HG03095 (cell line): ENCODE data around the gene DAZAP1.
"Not testable (repeated sequence)": the region's sequence is repeated elsewhere in the genome, so short reads cannot be mapped to it uniquely, and the experiment has no call there.

Experiments used
- ATAC-seq: cut with Tn5 transposase; IDR thresholded peaks from one replicate; pipeline ENCODE4 v1.9.1; 2021; ENCODE audit warnings: moderate library complexity; ENCODE audit not compliant: unreplicated experiment

DAZAP1 gene

DNA sequence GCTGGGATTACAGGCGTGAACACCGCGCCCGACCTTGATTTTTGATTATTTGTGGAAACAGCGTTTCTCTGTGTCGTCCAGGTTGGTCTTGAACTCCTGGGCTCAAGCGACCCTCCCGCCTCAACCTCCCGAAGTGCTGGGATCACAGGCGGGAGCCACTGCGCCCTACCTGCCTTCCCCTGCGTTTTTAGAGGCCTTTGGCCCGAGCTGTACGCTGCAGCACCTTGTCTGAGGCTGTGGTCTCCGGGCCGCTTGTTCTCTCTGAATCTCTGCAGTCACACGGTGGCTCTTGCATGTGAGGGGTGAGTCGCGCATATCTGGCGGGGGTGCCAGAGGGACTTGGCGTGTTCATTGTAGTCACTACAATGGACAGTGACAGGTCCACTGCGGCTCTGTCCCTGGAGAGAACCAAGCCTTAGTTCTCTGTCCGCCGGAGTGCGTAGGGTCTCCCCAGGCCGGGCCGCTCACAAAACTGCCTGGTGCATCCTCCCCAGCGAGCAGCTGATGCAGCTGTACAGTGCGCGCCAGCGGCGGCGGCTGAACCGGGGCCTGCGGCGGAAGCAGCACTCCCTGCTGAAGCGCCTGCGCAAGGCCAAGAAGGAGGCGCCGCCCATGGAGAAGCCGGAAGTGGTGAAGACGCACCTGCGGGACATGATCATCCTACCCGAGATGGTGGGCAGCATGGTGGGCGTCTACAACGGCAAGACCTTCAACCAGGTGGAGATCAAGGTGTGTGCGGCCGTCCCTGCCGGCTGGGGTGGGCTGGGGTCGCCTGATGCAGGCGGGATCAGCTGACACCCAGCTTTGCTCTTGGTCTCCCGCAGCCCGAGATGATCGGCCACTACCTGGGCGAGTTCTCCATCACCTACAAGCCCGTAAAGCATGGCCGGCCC, 32.4 kb downstream of the DAZAP1 start:
- ATAC-seq: not testable (repeated sequence)

DNA sequence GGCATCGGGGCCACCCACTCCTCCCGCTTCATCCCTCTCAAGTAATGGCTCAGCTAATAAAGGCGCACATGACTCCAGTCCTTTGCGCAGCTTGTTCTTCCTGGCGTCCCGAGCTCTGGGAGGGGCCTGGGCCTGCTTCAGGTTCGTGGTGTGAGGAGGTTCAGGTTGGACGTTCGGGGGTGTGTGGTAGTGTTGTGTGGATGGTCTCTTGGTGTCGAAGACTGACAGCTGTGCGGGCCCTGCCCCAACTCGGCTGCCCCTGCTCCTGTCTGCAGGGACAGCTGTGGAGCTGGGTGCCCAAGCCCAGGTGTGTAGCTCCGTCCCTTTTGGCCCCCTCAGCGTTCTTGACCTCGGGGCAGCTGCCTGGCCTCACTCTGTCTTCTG, 33.0 kb downstream of the DAZAP1 start:
- no peak for ATAC-seq

DNA sequence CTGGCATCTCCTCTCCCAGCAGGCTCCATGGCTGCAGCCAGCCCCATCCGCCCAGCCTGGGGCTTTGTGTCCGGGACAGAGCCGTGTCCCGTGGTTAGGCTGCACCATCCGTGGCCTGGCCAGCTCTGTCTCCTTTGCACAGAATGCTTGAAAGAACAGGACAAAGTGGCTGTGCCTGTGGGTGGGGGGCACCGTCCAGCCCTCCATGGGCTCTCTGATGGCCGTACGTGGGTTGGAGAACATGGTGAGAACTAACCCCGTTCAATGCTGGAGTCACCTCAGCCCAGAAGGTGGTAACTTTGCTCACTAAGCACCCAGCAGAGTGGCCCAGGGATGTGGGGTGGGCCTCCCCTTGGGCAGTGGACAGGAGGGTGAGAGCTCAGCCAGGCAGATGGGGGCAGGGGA, 33.6 kb downstream of the DAZAP1 start:
- no peak for ATAC-seq

DNA sequence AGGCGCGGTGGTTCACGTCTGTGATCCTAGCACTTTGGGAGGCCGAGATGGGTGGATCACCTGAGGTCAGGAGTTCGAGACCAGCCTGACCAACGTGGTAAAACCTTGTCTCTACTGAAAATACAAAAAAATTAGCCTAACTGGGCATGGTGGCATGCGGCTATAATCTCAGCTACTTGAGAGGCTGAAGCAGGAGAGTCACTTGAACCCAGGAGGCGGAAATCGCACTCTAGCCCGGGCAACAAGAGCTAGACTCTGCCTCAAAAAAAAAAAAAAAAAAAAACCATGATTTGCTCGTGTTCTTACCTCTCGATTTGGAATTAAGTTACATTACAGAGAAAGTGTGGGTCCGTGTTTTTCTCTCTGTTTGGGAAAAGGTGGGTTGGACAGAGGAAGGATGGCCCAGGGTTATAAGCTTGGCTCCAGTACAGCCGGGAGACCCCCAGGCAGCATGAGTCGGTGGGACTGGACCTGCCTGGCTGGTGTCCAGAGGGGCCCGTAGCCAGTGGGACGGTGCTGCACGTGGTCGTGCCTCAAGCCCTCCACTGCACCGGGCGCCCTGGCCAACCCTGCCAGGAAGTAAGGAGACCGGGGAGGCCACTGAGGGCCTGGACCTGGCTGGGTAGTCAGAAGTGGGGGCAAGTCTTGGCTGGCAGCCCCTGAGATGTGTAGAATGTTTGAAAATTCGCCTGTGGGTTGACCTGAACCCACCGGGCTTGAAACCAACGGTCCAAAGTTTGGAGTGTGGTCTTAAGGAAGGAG, 34.5 kb downstream of the DAZAP1 start:
- ATAC-seq: no peak

DNA sequence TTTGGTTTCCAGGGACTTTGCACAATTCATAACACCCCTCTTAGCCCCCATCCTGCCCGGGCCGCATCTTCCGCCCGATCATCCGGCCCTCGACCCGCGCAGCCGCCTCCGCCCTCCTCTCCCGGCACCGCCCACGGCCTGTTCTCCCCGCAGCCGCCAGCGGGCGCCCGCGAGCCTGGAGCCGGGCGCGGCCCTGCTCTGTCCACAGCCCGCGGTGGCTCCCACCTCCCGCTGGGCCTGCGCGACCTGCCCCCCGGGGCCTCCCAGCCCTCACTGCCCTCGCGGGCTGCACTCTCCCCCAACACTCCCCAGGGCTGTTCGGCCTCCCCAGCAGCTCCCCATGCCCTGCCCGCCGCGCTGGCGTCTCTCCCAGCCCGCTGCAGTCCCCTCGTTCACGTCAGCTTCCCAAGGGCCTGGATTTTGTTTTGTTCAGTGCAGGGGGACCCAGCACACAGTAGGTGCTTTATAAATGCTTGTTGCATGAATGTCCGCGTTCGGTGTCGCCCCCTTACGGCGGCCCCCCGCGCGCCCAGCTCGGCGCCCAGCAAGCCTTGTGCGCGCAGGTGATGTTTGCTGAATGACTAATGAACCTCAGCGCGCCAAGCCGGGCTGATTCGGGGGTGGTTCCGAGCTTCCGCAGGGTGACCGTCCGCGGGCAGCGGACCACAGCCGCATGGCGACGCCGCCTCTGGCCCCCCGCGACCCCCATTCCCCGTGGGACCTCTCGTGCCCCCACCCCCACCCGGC, 38.0 kb downstream of the DAZAP1 start:
- ATAC-seq: peak; percentile 70

DNA sequence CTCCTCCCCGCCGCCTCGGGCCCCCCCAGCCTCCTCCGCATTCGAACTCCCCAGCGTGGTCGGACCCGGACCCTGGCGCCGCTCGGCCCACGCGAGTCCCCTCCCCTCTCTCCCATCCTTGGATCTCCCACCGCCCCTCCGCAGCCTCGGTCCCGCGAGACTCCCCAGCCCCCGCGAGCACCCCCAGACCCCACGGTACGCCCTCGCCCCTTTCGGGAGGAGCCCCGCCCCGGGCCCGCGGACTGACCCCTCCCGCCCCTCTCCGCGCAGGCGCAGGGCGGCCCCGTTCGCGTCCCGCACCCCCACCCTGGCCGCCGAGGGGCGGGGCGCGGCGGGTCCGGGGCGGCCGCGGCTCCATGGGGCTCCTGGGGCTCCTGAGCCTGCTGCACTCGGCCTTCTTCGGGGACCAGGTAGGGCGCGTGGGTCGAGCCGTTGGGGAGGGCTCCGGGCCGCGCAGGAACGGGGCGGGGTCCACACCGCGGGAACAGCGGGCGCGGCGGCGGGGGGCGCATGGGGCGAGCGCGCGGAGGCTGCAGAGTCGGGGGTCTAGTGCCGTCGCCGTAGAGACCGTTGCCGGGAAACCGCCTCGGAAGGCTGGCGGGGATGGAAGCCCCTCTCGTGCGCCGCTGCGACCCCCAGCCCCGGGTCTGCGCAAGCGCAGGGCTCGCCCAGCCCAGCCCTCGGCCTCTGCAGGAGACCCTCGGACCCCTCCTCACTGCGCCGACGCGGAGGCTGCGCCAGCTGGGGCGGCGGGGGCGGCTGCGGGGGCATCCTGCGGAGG, 38.7 kb downstream of the DAZAP1 start:
- ATAC-seq: no peak

DNA sequence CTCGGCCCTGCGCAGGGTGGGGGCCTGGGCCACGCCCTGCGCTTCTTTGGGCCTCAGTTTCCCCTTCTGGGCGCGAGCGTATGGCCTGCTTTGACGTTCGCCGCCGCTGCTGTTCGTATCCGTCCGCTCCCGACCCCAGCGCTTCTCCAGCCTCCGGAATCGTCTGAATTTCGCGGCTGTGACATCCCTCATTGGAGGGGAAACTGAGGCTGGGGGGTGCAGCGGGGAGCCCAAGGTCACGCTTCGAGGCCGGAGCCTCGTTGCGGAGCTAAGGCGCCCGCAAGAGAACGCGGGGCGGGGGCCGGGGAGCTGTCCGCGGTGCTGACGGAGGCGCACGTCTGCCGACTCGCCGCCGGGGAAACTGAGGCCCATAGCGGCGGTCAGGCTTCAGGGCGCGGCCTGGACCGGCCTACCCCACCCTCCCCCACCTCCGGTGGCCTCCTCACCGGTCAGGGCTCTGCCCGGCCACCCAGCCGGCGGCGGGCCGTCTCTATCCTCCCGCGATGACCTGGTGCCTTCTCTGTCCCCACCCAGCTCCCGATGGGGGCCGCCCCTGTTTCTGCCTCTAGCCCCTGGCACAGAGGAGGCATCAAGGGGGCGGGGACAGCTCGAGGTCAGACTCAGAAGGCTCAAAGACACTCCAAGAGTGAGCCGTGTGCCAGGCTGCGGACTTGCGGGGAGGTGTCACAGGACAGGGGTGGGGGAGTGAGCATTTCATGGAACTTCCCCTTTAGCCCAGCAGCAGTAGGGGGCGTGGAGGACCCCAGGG, 39.5 kb downstream of the DAZAP1 start:
- no peak for ATAC-seq

DNA sequence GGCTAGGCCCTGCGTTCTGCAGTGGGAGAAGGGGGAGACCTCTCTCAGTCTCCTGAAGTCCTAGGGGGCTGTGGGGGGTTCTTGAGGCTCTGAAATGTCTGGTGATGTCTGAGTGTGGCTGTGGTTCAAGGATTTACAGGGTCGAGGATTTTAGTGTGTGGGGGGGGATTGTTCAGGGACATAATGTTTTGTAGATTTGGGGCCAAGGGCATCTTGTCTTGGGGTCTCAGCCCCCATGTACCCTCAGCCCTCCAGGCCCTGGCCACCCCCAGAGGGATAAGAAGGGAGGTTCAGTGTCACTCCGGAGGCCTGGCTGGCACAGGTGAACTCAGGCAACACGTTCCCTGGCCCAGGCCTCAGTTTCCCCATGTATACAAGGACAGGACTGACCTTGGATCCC, 40.1 kb downstream of the DAZAP1 start:
- ATAC-seq: no peak

DNA sequence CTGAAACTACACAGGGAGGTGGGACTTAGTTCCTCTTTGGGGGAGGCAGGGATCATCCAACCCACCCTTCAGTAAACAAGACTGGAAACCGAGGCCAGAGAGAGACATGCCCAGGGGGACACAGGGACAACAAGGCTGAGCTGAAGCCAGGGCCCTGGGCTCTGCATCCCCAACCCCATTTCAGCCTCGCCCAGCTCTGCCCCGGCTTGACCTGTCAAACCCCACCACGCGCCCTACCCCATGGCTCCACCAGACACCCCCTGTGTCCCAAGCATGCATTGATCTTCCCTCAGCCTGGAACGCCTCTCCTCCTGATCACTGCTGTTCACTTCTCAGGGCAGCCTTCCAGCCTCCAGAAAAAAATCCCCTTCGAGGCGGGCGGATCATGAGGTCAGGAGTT, 40.6 kb downstream of the DAZAP1 start:
- ATAC-seq: no peak

DNA sequence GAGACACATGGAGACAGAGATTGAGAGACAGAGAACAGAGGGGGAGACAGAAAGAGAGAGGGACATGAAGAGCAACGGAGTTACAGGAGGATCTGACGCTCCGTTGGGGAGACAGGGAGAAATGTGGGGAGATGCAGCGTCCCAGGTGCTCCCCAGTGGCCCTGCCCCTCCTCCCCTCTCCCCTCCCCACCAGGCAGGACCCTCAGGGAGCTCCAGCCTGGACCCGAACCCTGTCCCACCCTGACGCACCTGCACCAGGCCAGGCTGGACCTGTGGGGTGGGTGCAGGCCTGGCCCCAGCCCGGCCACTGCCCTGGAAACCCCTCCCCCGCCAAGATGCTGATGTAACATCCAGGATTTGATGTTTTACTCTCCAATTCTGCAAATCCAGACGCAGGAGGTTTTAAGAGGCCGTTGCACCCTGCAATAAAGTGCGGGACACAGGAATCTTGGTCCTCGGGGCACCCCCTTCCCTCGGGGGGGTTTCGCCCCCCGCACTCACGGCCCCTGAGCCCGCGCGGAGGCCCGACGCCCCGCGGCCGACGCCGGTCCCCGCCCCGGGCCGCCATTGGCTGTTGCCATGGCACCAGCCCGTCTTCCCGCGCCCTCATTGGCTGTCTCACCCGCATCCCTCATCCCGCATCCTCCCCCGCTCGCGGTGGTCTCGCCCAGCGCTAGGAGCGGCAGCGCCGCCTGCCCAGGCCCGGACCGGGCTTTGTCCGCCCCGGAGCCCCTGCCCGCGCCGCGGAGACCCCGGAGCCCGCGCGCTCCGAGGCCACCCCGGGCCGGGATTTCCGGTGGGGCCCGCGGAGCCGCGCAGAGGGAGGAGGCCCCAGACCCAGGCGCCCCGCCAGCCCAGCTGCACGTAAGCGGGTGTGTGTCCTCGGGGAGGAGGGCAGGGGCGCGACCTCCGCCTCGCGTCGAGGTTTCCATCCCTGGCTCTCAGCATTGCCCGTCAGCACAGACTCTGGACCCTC, 42.4 kb downstream of the DAZAP1 start, which contains the start of gene APC2:
TSS of gene APC2 (plus strand) at position 655 of the 976 bp plus-strand sequence. CDS start 2,881 bp downstream, outside the sequence.
- ATAC-seq: no peak

DNA sequence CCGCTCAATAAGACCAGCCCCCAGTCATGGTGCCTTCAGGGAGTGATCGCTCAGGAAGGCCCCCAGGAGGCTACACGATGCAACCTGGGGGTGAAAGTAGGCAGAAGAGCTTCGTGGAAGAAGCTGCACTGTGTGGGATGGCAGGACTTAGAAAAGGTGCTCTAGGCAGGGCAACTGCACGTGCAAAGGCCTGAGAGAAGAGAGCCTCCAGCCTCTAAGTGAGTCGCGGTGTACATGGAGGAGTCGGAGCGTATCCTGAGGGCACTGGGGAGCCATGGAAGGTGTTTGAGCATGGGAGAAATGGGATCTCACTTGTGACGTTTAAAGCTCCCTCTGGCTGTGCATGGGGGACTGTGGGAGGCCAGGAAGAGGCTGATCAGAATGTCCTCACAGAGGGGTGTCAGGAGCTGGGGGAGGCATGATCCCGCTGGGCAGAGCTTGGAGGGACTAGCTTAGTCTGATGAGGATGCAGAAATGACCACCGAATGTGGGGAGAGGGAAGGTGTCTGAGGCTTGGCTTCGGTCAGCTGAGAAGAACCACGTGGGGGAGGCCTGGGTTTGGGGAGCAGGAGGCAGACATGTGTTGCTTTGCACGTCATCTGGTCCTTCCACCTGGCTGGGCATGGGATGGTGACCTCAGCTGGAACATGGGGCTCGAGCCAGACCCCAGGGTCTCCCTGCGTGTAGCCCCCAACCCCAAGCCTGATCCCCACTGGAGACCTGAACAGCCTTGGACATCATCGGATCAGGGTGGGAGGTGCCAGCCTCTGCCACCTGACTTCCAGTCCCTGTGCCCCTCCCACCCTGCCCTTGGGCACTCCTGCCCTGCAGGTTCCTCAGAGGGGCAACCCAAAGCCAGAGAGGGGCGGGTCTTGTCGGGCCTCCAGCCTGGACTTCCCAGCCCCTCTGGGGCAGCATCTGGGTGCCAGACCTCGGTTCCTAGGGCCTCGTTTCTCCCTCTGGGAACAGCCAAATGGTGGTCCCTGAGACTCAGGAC, 43.6 kb downstream of the DAZAP1 start:
- no peak for ATAC-seq

DNA sequence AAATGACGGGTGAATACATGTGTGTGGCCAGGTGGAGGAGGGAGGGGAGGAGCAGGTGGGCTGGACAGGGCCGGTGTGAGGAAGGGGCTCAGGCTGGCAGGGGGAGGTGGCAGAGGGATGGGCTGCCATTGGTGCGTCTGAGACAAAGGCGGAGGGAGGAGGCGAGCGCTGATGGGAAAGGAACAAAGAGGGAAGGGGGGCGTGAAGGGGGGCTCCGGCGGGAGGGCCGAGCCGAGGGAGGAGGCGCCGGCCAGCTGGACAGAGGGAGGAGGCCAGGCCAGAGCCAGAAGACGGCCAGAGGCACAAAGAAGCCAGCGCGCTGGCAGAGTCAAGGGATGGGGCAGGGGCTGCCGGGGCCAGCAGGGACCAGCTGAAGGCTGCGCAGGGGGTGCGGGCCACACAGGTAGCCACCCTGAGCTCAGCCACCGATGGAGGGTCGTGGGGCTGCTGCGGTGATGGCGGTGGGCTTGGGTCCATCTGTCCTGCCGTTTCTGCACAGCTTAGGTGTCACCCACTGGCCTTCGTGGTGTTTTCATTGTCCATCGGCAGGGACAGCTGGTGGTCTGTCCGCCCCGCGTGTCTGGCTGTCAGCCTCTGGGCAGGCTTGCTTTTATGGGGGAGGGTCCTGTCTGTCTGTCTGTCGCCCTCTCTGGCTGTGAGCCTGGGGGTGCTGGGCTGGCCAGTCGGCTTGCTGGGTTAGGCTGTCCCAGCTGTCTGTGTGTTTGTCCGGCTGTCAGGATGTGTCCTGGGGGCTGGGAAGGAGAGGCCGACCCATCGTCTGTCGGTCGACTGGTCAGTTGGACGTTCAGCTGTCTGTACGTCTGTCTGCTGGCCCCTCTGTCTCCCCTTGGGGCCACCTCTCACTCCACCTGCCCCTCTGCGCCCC, 44.8 kb downstream of the DAZAP1 start:
- no peak for ATAC-seq

DNA sequence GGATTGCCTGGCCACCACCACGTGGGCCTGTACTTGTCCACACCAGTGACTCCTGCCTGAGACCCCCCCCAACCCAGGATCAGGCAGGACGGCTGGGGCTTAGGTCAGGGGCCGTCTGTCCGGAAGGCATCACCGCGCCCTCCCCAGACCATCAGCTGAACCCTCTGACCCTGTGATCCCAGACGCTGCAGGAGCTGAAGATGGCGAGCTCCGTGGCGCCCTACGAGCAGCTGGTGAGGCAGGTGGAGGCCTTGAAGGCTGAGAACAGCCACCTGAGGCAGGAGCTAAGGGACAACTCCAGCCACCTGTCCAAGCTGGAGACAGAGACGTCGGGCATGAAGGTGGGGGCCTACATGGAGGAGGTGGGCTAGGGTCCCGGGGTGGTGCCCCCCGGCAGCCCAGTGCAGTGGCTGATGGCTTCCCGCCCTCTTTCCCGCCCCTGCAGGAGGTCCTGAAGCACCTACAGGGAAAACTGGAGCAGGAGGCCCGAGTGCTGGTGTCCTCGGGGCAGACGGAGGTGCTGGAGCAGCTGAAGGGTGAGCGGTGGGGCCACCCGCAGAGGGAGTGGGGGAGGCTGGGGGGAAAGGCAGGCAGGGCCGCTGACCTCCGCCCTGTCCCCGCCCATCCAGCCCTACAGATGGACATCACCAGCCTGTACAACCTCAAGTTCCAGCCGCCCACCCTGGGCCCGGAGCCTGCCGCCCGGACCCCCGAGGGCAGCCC, 45.6 kb downstream of the DAZAP1 start:
- ATAC-seq: no peak

DNA sequence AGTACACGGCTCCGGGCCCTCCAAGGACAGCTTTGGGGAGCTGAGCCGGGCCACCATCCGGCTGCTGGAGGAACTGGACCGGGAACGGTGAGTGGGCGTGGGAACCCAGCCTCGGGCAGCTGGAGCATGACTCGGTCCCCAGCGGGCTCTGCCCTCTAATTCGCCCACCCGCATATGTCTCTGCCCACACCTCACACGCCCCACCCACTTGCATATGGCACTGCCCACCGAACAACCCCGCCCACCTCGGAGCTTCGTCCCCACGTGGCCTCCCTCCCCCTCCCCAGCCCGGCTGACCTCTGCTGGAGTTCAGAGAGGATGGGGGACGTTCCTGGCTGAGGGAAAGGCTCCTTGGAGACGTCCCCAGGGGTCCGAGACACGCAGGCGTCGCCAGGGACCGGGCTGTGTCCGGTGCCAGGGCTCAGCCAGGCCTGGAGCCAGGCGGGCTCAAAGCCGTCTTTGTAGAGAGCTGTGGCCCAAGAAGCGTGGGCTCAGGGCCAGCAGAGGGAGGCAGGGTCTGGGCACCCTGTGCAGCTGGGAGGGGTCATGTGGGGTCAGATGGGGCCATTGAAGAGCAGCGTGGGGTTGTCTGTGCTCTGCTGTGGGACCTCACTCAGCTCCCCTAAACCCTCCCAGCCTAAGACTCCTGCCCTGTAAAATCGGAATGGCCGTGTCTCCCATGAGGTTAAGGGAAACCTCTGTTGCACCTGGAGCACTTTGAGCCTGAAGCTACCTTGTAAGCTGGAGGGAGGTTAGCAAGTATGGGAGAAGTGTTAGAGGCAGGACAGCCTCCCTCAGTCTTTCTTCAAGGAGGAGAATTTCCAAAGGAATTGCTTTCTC, 46.4 kb downstream of the DAZAP1 start:
- ATAC-seq: no peak

DNA sequence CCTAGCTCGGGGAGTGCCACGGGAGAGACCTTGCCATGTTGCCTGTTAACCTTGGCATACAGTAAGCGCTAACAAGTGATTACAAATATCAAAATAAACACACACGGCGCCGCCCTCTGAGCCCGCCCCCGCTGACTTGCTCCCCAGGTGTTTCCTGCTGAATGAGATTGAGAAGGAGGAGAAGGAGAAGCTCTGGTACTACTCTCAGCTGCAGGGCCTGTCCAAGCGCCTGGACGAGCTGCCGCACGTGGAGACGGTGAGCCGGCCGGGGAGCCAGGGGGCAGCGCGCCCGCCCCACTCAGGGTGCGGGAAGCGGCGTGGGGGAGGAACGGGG, 47.6 kb downstream of the DAZAP1 start:
- ATAC-seq: no peak
